Measurements from ENCODE around the gene PPM1L.

The PPM1L gene

GRCh38 chr3:160808838-160809237, 52.8 kb downstream of the PPM1L start:
- no peak for DNase-seq (ENCODE audit: low spot score)

GRCh38 chr3:160809453-160809852, 53.4 kb downstream of the PPM1L start:
- DNase-seq (ENCODE audit: low spot score), result no peak

GRCh38 chr3:160810362-160811236, 54.6 kb downstream of the PPM1L start:
- peak; percentile 13 for DNase-seq (ENCODE audit: low spot score)

GRCh38 chr3:160811237-160811548, 55.2 kb downstream of the PPM1L start:
- no peak for DNase-seq (ENCODE audit: low spot score)

GRCh38 chr3:160812304-160812703, 56.3 kb downstream of the PPM1L start:
- no peak for DNase-seq (ENCODE audit: low spot score)

GRCh38 chr3:160815280-160815679, 59.2 kb downstream of the PPM1L start:
- no peak for DNase-seq (ENCODE audit: low spot score)

- DNase-seq (ENCODE audit: low spot score), result no peak
Observed at GRCh38 chr3:160820022-160820421, 64.0 kb downstream of the PPM1L start.

GRCh38 chr3:160820430-160820829, 64.4 kb downstream of the PPM1L start:
- DNase-seq (ENCODE audit: low spot score), result no peak

- DNase-seq (ENCODE audit: low spot score), result no peak
Observed at GRCh38 chr3:160822936-160823335, 66.9 kb downstream of the PPM1L start.

- DNase-seq (ENCODE audit: low spot score), result no peak
Observed at GRCh38 chr3:160825311-160825800, 69.3 kb downstream of the PPM1L start.

- DNase-seq (ENCODE audit: low spot score), result no peak
Observed at GRCh38 chr3:160826408-160826807, 70.4 kb downstream of the PPM1L start.

GRCh38 chr3:160826991-160827390, 71.0 kb downstream of the PPM1L start:
- no peak for DNase-seq (ENCODE audit: low spot score)

GRCh38 chr3:160827516-160827915, 71.5 kb downstream of the PPM1L start:
- no peak for DNase-seq (ENCODE audit: low spot score)

GRCh38 chr3:160828880-160829279, 72.8 kb downstream of the PPM1L start:
- no peak for DNase-seq (ENCODE audit: low spot score)

- DNase-seq (ENCODE audit: low spot score), result no peak
Observed at GRCh38 chr3:160829486-160830009, 73.5 kb downstream of the PPM1L start.

- DNase-seq (ENCODE audit: low spot score), result no peak
Observed at GRCh38 chr3:160830796-160831195, 74.8 kb downstream of the PPM1L start.

- no peak for DNase-seq (ENCODE audit: low spot score)
Observed at GRCh38 chr3:160831401-160831800, 75.4 kb downstream of the PPM1L start.

- DNase-seq (ENCODE audit: low spot score), result no peak
Observed at GRCh38 chr3:160837394-160837980, 81.5 kb downstream of the PPM1L start.

GRCh38 chr3:160840590-160840989, 84.6 kb downstream of the PPM1L start:
- no peak for DNase-seq (ENCODE audit: low spot score)

- no peak for DNase-seq (ENCODE audit: low spot score)
Observed at GRCh38 chr3:160841455-160841854, 85.4 kb downstream of the PPM1L start.

GRCh38 chr3:160842021-160843005, 86.3 kb downstream of the PPM1L start:
- no peak for DNase-seq (ENCODE audit: low spot score)

- DNase-seq (ENCODE audit: low spot score), result no peak
Observed at GRCh38 chr3:160851629-160852210, 95.7 kb downstream of the PPM1L start.

Measured in GM03348 (cell line).